NCI-H2029 treated with DMSO at 0.1 percent for 48 hours (cell line): ENCODE results near the gene SRP14.
"Not testable (repeated sequence)": the region's sequence is repeated elsewhere in the genome, so short reads cannot be mapped to it uniquely, and the experiment has no call there.

Experiments
- DNase-seq: peaks from one replicate; lab custom pipeline; 2025; lab: John Stamatoyannopoulos, UW

SRP14 gene

GRCh38 chr15:40038638-40039543, at the start of gene SRP14:
SRP14 (minus strand) TSS chr15:40039181; CDS start chr15:40039116, 65 bp downstream.
- DNase-seq: peak; percentile 7

- DNase-seq: no peak
Observed at GRCh38 chr15:40087991-40088928, 49.3 kb upstream of the SRP14 start.

GRCh38 chr15:40087068-40087810, 48.3 kb upstream of the SRP14 start:
- DNase-seq: no peak

- no peak for DNase-seq
Observed at GRCh38 chr15:40085266-40085665, 46.3 kb upstream of the SRP14 start.

- DNase-seq: no peak
Observed at GRCh38 chr15:40084650-40085049, 45.7 kb upstream of the SRP14 start.

- no peak for DNase-seq
Observed at GRCh38 chr15:40082195-40082883, 43.4 kb upstream of the SRP14 start.

GRCh38 chr15:40081691-40082194, 42.8 kb upstream of the SRP14 start:
- no peak for DNase-seq

- DNase-seq: no peak
Observed at GRCh38 chr15:40080847-40081246, 41.9 kb upstream of the SRP14 start.

GRCh38 chr15:40080104-40080503, 41.1 kb upstream of the SRP14 start:
- no peak for DNase-seq

GRCh38 chr15:40079456-40079855, 40.5 kb upstream of the SRP14 start:
- no peak for DNase-seq

- DNase-seq: peak; percentile 31
Observed at GRCh38 chr15:40075298-40076044, 36.5 kb upstream of the SRP14 start.

GRCh38 chr15:40074656-40075055, 35.7 kb upstream of the SRP14 start:
- not testable (repeated sequence) for DNase-seq

GRCh38 chr15:40073716-40074490, 34.9 kb upstream of the SRP14 start:
- DNase-seq: not testable (repeated sequence)

- DNase-seq: no peak
Observed at GRCh38 chr15:40072216-40072990, 33.4 kb upstream of the SRP14 start.

- DNase-seq: no peak
Observed at GRCh38 chr15:40070608-40071218, 31.7 kb upstream of the SRP14 start.

GRCh38 chr15:40070166-40070557, 31.2 kb upstream of the SRP14 start:
- DNase-seq: no peak

- DNase-seq: peak; percentile 82
Observed at GRCh38 chr15:40069178-40070165, 30.5 kb upstream of the SRP14 start.
